Limb (tissue), 2 donors: ENCODE data around the gene RMND5B.
"Not testable (repeated sequence)": the region's sequence is repeated elsewhere in the genome, so short reads cannot be mapped to it uniquely, and the experiment has no call there.

Source experiments
- DNase-seq, 2 donors: peaks; one replicate each; pipeline ENCODE4 v3.0.0-alpha.2; 2016; ENCODE audit errors: extremely low spot score in 2 of 2

The RMND5B gene

GRCh38 chr5:178113841-178114324, 16.9 kb upstream of the RMND5B start:
- DNase-seq, result peak in 1 of 2 donors; percentile 51

DNA sequence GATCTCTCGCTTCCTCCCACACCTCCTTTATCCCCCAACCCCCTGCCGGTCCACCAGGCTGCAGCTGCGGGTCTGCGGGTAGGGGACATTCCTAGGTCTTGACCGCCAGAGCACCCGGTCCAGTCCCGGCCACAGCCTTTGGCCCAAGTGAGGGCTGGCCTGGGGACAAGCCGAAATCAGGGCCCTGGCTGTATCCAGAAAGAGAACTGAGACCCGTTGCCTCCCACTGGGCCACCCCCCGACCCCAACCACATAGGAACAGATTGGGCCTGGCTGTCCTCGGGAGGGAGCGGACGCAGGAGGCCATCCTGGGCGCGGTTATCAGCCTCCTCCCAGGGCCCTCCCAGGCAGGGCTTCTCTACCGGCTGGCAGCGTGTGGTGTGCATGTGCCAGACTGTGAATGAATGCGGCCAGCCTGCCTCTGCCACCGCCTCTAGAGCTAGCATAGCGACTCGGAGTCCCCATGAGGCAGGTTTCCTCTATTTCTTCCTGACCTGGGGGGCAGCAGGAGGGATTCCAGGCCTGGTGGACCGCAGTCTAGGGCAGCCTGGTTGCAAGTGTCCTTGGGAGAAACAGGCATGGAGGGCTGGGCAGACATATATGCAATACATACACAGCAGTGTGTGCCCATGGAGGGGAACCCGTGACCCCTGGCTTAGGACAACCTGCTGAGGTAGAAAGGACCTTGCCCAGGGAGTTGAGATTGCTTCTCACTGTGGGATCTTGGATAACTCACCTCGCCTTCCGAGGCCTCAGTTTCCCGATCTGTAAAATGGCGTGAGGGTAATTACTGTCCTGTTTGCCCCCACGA, 16.3 kb upstream of the RMND5B start:
- DNase-seq, result peak in 1 of 2 donors; percentile 51

DNA sequence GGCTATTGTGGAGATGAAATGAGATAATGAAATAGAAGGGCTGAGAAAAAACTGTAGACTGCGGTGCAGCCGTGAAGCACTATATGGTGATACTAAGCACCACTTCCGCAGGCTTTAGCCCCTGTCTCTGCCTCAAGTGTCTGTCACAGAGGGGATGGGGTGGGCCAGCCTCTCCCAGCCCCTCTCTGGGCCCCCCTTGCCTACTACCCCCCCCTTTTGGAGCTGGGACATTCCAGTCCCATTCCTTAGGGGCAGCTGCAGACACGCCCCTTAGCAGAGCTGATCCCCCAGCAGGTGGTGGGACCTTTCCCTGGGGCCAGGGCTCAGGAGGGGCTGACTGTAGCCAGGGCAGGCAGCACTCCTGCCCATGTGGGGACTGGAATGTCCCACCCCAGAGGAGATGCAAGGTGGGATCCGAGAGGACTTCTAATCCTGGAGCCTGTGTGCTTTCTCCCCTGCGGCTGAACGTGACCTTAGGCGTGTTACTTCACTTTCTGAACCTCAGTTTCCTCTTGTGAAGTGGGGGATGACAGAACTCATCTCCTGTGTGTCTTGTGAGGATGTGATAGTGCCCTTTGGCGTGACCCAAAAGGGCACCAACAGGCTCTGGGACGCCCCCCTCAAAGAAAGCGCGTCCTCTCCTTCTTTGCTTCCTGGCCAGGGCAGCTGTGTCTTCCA, 15.5 kb upstream of the RMND5B start:
- peak in 1 of 2 donors; percentile 66 for DNase-seq

- no peak for DNase-seq
These were observed 15.0 kb upstream of the RMND5B start for GRCh38 chr5:178115814-178116142.

DNA sequence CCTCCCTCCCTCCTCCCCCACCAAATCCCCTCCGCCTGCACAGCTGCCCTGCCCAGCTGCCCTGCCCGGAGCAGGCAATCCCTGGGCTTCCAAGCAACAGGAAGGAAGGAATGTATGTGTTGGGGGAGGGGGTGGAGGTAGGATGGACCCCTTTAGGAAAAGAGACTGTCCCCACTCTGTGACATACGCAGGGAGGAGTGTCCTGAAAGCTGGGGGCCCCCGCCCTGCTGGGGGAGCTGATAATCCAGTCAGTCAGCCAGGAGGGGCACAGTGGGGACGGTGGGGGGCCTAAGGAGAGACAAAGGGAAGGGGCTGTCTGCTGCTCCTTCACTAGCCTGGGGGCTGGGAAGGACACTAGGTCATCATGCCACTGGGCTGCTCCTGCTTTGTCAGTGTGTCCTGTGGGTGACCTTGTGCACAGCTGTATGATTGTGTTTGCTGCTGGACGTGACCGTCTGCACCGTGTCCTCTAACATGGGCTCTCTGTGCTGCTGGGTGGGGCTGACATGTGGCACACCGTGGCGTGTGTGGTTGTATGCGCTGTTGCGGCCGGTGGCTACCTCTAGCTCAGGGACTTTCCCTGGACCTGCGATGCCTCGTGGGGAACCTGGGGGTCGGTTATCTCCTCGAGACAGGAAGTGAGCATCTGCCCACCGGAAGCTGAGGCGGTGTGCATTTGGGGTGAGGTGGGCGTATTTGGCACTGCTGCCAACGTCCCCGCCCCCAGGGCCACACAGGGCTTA, 14.5 kb upstream of the RMND5B start:
- DNase-seq, result peak in 1 of 2 donors; percentile 66

DNA sequence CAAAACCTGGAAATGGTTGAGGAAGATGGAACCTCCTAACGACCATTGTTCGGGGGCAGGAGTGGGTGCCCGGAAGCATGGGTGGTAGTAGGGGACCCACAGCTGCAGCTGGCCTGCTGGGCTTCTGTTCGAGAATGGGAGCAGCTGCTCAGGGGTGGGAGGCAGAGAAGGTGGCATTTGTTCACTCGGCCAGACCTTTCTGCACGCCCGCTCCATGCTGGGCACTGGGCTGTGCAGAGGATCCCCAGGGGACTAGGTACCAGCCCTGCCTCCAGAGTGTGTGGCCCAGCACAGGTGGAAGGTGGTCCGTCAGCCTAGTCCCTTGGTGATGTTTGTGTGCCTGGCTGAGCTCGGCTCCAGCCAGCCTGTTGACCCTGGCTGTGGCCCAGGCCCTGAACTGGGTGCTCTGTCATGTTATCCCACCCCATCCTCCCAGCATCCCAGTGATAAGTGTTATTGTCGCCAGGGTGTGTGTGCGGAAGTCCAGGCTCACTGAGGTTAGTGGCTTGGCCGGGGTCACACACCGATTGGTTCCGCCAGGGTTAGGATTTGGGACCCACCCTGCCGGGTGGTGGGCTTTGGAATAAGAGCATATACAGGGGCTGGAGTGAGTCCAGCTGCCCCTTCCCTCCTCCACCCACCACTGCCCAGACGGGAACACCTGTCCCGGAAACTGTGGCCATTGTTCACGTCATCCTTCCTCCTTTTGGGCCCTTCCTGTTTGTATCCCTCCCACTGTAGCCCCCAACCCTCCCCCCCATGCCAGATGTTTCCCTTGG, 12.7 kb upstream of the RMND5B start:
- no peak for DNase-seq

DNA sequence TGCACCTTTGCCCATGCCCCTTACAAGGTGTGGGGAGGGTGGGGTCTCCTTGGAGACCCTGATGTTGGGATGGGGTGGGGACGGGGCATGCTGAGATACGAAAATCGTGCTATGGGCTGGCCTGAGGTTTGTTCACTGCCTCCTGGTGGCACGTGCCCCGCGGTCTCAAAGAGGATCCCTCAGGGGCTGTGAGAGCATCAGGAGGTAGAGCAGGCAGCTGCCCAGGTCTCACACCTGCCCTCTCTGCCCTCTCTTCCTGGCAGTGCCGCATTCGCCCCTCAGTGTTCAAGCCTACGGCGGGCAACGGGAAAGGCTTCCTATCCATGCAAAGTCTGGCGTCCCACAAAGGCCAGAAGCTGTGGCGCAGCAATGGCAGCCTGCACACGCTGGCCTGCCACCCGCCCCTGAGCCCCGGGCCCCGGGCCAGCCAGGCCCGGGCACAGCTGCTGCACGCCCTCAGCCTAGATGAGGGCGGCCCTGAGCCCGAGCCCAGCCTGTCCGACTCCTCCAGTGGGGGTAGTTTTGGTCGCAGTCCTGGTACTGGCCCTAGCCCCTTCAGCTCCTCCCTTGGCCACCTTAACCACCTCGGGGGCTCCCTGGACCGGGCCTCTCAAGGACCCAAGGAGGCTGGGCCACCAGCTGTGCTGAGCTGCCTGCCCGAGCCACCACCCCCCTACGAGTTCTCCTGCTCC, 10.8 kb upstream of the RMND5B start:
- DNase-seq, result no peak

- DNase-seq, result peak; percentile 81 to 87
These were observed 10.0 kb upstream of the RMND5B start for GRCh38 chr5:178120607-178121357.

- DNase-seq, result peak; percentile 73 to 85
These were observed 9.2 kb upstream of the RMND5B start for GRCh38 chr5:178121391-178122276.

DNA sequence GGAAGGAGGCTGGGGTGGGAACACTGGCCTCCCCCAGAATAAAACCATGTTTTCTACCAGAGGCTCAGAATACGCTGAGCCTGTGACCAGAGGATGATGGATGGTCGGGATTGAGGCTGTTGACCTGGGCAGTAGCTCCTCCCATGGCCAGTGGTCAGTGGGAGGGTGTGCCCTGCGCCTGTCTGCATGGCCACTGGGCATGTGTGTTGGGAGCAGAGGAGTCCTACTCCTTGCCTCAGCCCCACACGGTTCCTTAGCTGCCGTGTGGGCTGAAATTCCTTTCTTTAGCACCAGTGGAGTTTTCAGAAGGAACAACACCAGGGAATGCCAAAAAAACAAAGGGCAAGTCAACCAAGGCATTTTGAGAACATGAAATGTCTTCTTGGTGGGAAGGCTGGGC, 8.5 kb upstream of the RMND5B start:
- no peak for DNase-seq

- DNase-seq, result no peak
These were observed 7.5 kb upstream of the RMND5B start for GRCh38 chr5:178123094-178123965.

- no peak for DNase-seq
These were observed 6.6 kb upstream of the RMND5B start for GRCh38 chr5:178123966-178124925.

GRCh38 chr5:178125253-178125906, 5.4 kb upstream of the RMND5B start:
- no peak for DNase-seq

- no peak for DNase-seq
These were observed 4.3 kb upstream of the RMND5B start for GRCh38 chr5:178126556-178126955.

GRCh38 chr5:178127300-178128009, 3.4 kb upstream of the RMND5B start:
- not testable (repeated sequence) for DNase-seq

DNA sequence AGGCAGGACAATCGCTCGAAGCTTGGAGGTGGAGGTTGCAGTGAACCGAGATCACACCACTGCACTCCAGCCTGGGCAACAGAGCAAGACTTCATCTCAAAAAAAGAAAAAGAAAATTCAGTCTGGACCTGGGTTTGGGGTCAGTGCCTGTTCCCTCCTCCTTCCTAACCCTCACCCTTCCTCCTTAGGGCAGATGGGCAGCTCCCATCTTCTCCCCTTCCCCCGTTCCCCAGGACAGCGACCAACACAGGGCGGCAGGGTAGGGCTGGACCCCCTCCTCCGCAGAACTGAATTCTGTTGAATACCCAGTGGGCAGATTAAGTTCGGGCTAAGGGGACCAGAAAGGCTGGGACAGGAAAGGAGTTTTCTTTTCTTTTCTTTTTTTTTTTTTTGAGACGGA, 1.5 kb upstream of the RMND5B start:
- no peak for DNase-seq
